NCI-H128 (cell line): ENCODE measurements around the gene VEGFA.

Source experiments
- DNase-seq: peaks from one replicate; lab custom pipeline; 2025; ENCODE audit not compliant: unreplicated experiment; lab: John Stamatoyannopoulos, UW

The VEGFA gene

GRCh38 chr6:43784049-43784855, 14.2 kb downstream of the VEGFA start:
- DNase-seq: no peak

GRCh38 chr6:43785220-43785752, 15.3 kb downstream of the VEGFA start:
- DNase-seq: no peak

GRCh38 chr6:43785904-43786303, 15.9 kb downstream of the VEGFA start:
- no peak for DNase-seq

GRCh38 chr6:43786664-43787329, 16.8 kb downstream of the VEGFA start:
- DNase-seq: no peak

GRCh38 chr6:43788301-43788700, 18.3 kb downstream of the VEGFA start:
- no peak for DNase-seq

- DNase-seq: no peak
Observed at GRCh38 chr6:43789447-43789846, 19.4 kb downstream of the VEGFA start.

GRCh38 chr6:43790031-43790430, 20.0 kb downstream of the VEGFA start:
- no peak for DNase-seq

- DNase-seq: no peak
Observed at GRCh38 chr6:43791745-43792422, 21.9 kb downstream of the VEGFA start.

GRCh38 chr6:43793154-43793874, 23.3 kb downstream of the VEGFA start:
- no peak for DNase-seq

- no peak for DNase-seq
Observed at GRCh38 chr6:43793875-43794242, 23.8 kb downstream of the VEGFA start.

- DNase-seq: no peak
Observed at GRCh38 chr6:43795421-43795820, 25.4 kb downstream of the VEGFA start.

- DNase-seq: no peak
Observed at GRCh38 chr6:43796168-43796567, 26.2 kb downstream of the VEGFA start.

- DNase-seq: no peak
Observed at GRCh38 chr6:43796903-43797890, 27.2 kb downstream of the VEGFA start.

- DNase-seq: no peak
Observed at GRCh38 chr6:43797919-43798318, 27.9 kb downstream of the VEGFA start.

- DNase-seq: no peak
Observed at GRCh38 chr6:43798688-43799444, 28.9 kb downstream of the VEGFA start.

- no peak for DNase-seq
Observed at GRCh38 chr6:43799551-43800297, 29.7 kb downstream of the VEGFA start.

GRCh38 chr6:43800298-43800623, 30.2 kb downstream of the VEGFA start:
- DNase-seq: no peak

GRCh38 chr6:43800746-43801494, 30.9 kb downstream of the VEGFA start:
- DNase-seq: no peak
